ENCODE results near the gene MTX1. TPM values are rescaled to one million over a fixed set of nuclear protein-coding genes. Genes with fewer than 3 reads are reported as not detected.
"Not testable (repeated sequence)": the region's sequence is repeated elsewhere in the genome, so short reads cannot be mapped to it uniquely, and the experiment has no call there.

Gene MTX1
- total and polyA plus RNA-seq, 12 donors = 26.7 to 111 (median 45.9) TPM

- Histone ChIP-seq H3K27ac (peak overlapping the region in 3 of 5 donors; percentile 21 to 59 (median 58)), H3K9me3 (replicated peaks in 1 of 3) (no peaks in the 10 kb centered on the region), H3K27me3 (no peaks in the 10 kb centered on the region), H3K4me3 (no peak overlapping the region), H3K36me3 (replicated peaks in 1 of 2) (peaks cover 0 to 12% of the 10 kb centered on the region in 2 donors), H3K4me1 (replicated peaks in 1 of 2) (peaks cover 20 to 21% of the 10 kb centered on the region in 2 donors)
- DNase-seq = peak in 1 of 7 donors; percentile 23
- intact Hi-C loops (cut with DNase I) = loop anchor here in 1 of 2 donors (5.0 kb wide), 1 partner anchor 35 kb away; the partner anchor contains the start of genes MTX1 and THBS3
- 59 to 76% (median 69%) methylated on average over 4 of the region's 4 CpGs for WGBS, 4 donors
- no peak for TF ChIP-seq POLR2A (IDR thresholded peaks at IDR 0.05)
- TF ChIP-seq CTCF (IDR thresholded peaks at IDR 0.05) = no peak
Measured at GRCh38 chr1:155241841-155242264, 33.4 kb downstream of the MTX1 start.

GRCh38 chr1:155242805-155243358 lies 34.4 kb downstream of the MTX1 start:
- H3K4me1 ChIP-seq (replicated peaks in 1 of 2) = peaks cover 20 to 21% of the 10 kb centered on the region in 2 donors
- peak overlapping the region in 4 of 5 donors; percentile 9 to 96 (median 86) for H3K27ac ChIP-seq
- H3K9me3 ChIP-seq (replicated peaks in 1 of 3) = no peaks in the 10 kb centered on the region
- TF ChIP-seq CTCF (IDR thresholded peaks at IDR 0.05) (no peak), POLR2A (IDR thresholded peaks at IDR 0.05) (no peak)
- no peak for DNase-seq
- H3K36me3 ChIP-seq (replicated peaks in 1 of 2) = peaks cover 0 to 8% of the 10 kb centered on the region in 2 donors
- WGBS, 4 donors = 80 to 100% (median 86%) methylated on average over 2 to 3 of the region's 3 CpGs
- intact Hi-C loops (cut with DNase I) = loop anchor here in 1 of 2 donors (5.0 kb wide), 1 partner anchor 36 kb away; the partner anchor contains the start of genes MTX1 and THBS3
- H3K4me3 ChIP-seq = no peak overlapping the region
- H3K27me3 ChIP-seq = no peaks in the 10 kb centered on the region

- Histone ChIP-seq H3K9me3 (replicated peaks in 1 of 3) (no peaks in the 10 kb centered on the region), H3K4me1 (replicated peaks in 1 of 2) (peaks cover 20 to 21% of the 10 kb centered on the region in 2 donors), H3K27me3 (no peaks in the 10 kb centered on the region), H3K36me3 (replicated peaks in 1 of 2) (peaks cover 0 to 16% of the 10 kb centered on the region in 2 donors), H3K4me3 (peak overlapping the region in 3 of 4 donors; percentile 45 to 63 (median 49)), H3K27ac (peak overlapping the region; percentile 84 to 96 (median 87))
- TF ChIP-seq POLR2A (IDR thresholded peaks at IDR 0.05) = peak; percentile 93 to 94
- peak in 5 of 6 experiments; percentile 46 to 98 (median 89) for TF ChIP-seq CTCF (IDR thresholded peaks at IDR 0.05)
- DNase-seq = peak; percentile 95 to 99 (median 98)
- 0 to 1% (median 0%) methylated on average over 43 to 53 of the region's 53 CpGs for WGBS, 4 donors
- intact Hi-C loops (cut with DNase I) = loop anchor here in 1 of 2 donors (5.0 kb wide), 1 partner anchor 37 kb away; the partner anchor contains the start of genes MTX1 and THBS3
Measured at GRCh38 chr1:155244368-155245162, 36.1 kb downstream of the MTX1 start.

GRCh38 chr1:155245163-155245524 lies 36.6 kb downstream of the MTX1 start:
- Histone ChIP-seq H3K27me3 (no peaks in the 10 kb centered on the region), H3K4me1 (replicated peaks in 1 of 2) (peaks cover 18 to 22% of the 10 kb centered on the region in 2 donors), H3K27ac (peak overlapping the region in 4 of 5 donors; percentile 41 to 96 (median 87)), H3K36me3 (replicated peaks in 1 of 2) (peaks cover 0 to 16% of the 10 kb centered on the region in 2 donors), H3K4me3 (peak overlapping the region in 2 of 4 donors; percentile 12 to 63), H3K9me3 (replicated peaks in 1 of 3) (no peaks in the 10 kb centered on the region)
- TF ChIP-seq POLR2A (IDR thresholded peaks at IDR 0.05) = no peak
- TF ChIP-seq CTCF (IDR thresholded peaks at IDR 0.05) = no peak
- intact Hi-C loops (cut with DNase I) = no loop called here
- DNase-seq = no peak
- 56 to 66% (median 62%) methylated on average over 8 of the region's 8 CpGs for WGBS, 4 donors

GRCh38 chr1:155246796-155247195 lies 38.3 kb downstream of the MTX1 start:
- H3K27ac ChIP-seq; intact Hi-C loops (cut with DNase I); H3K4me3 ChIP-seq; DNase-seq; H3K27me3 ChIP-seq; H3K9me3 ChIP-seq (replicated peaks in 1 of 3): not testable (repeated sequence)
- peaks cover 0 to 16% of the 10 kb centered on the region in 2 donors for H3K36me3 ChIP-seq (replicated peaks in 1 of 2)
- peaks cover 19 to 31% of the 10 kb centered on the region in 2 donors for H3K4me1 ChIP-seq (replicated peaks in 1 of 2)
- 94 to 98% (median 95%) methylated on average over 3 of the region's 3 CpGs for WGBS, 4 donors

Measured in adrenal gland (tissue), 12 donors.